ENCODE results near the gene KCNH1.

GRCh38 chr1:211182746-211183145 lies 48.8 kb upstream of the KCNH1 start:
- TF ChIP-seq, protein P1, sequence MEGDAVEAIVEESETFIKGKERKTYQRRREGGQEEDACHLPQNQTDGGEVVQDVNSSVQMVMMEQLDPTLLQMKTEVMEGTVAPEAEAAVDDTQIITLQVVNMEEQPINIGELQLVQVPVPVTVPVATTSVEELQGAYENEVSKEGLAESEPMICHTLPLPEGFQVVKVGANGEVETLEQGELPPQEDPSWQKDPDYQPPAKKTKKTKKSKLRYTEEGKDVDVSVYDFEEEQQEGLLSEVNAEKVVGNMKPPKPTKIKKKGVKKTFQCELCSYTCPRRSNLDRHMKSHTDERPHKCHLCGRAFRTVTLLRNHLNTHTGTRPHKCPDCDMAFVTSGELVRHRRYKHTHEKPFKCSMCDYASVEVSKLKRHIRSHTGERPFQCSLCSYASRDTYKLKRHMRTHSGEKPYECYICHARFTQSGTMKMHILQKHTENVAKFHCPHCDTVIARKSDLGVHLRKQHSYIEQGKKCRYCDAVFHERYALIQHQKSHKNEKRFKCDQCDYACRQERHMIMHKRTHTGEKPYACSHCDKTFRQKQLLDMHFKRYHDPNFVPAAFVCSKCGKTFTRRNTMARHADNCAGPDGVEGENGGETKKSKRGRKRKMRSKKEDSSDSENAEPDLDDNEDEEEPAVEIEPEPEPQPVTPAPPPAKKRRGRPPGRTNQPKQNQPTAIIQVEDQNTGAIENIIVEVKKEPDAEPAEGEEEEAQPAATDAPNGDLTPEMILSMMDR (IDR thresholded peaks at IDR 0.05; ENCODE audit: poor library complexity, severe bottlenecking): no peak
- TF ChIP-seq RAD21 (conservative IDR thresholded peaks at IDR 0.05) (no peak), REST (IDR thresholded peaks at IDR 0.05; ENCODE audit: borderline replicate concordance) (no peak), EZH2 (IDR thresholded peaks at IDR 0.05; ENCODE audit: borderline replicate concordance, insufficient read depth, low read length, poor library complexity, severe bottlenecking) (no peak)

All from neural cell (in vitro differentiated cells).